IMR-90 (cell line): Measurements from ENCODE around the gene GOLGA6A. TPM values are rescaled to one million over a fixed set of nuclear protein-coding genes. Genes with fewer than 3 reads are reported as not detected.

Experiments
- ATAC-seq: fragments of 200-7000 bp; cut with Tn5 transposase; 2 replicates; pipeline ENCODE4 v1.9.1; 2020; ENCODE audit warnings: low read depth, mild to moderate bottlenecking, moderate library complexity
- BruUV-seq: library from RNA; stranded (reverse); fragments of 400-500 nt; replicated peaks from 2 replicates; lab custom pipeline; 2021; lab: Mats Ljungman, UMichigan
- CTCF ChIA-PET: fragments of 300-600 bp; formaldehyde crosslinking; extraction: SDS; loops from one replicate; lab custom pipeline; 2021; ENCODE audit warnings: antibody characterized with exemption; lab: Yijun Ruan, JAX
- POLR2A ChIA-PET: fragments of 300-600 bp; sonication (Branson Sonifier 250); formaldehyde crosslinking; loops from one replicate; lab custom pipeline; 2022; ENCODE audit warnings: antibody characterized with exemption; ENCODE audit not compliant: unreplicated experiment; lab: Charles Lee
- DNase-seq: peaks from one replicate; pipeline ENCODE4 v3.0.0; 2013
- H2AFZ ChIP-seq: replicated peaks from 2 replicates; pipeline ENCODE3; 2013; ENCODE audit warnings: low read length, mild to moderate bottlenecking; ENCODE audit not compliant: poor library complexity
- H2AK5ac ChIP-seq: 2 replicates; pipeline ENCODE4 v1.6.1; 2013; ENCODE audit warnings: low read depth, low read length, inconsistent platforms
- H2AK9ac ChIP-seq: replicated peaks from 2 replicates; pipeline ENCODE3; 2013; ENCODE audit warnings: mild to moderate bottlenecking, low read depth, low read length, moderate library complexity; ENCODE audit not compliant: poor library complexity
- H2BK120ac ChIP-seq: 2 replicates; pipeline ENCODE4 v1.6.1; 2013; ENCODE audit warnings: low read depth, low read length, inconsistent platforms
- H2BK15ac ChIP-seq: 3 replicates; pipeline ENCODE4 v1.6.1; 2013; ENCODE audit warnings: low read depth, low read length, inconsistent platforms
- H2BK20ac ChIP-seq: 2 replicates; pipeline ENCODE4 v1.6.1; 2013; ENCODE audit warnings: low read depth, mild to moderate bottlenecking, inconsistent platforms, low read length, moderate library complexity
- H2BK5ac ChIP-seq: 2 replicates; pipeline ENCODE4 v1.6.1; 2013; ENCODE audit warnings: mild to moderate bottlenecking, low read depth, low read length, inconsistent platforms; ENCODE audit not compliant: poor library complexity, severe bottlenecking
- H3K14ac ChIP-seq: replicated peaks from 2 replicates; pipeline ENCODE4 v1.6.1; 2013; ENCODE audit warnings: low read depth, low read length, inconsistent platforms
- H3K18ac ChIP-seq: 2 replicates; pipeline ENCODE4 v1.6.1; 2013; ENCODE audit warnings: low read depth, low read length, control low read depth
- H3K23ac ChIP-seq: 2 replicates; pipeline ENCODE4 v1.6.1; 2013; ENCODE audit warnings: low read depth, low read length, inconsistent platforms
- H3K27ac ChIP-seq: 2 replicates; pipeline ENCODE4 v1.5.1; 2013; ENCODE audit warnings: mild to moderate bottlenecking, control low read depth, low read length; ENCODE audit not compliant: insufficient read depth
- H3K27me3 ChIP-seq: 2 replicates; pipeline ENCODE4 v1.6.1; 2013; ENCODE audit warnings: low read length; ENCODE audit not compliant: control insufficient read depth, insufficient read depth
- H3K36me3 ChIP-seq: 2 replicates; pipeline ENCODE4 v1.6.1; 2013; ENCODE audit warnings: low read length, mixed read lengths; ENCODE audit not compliant: control insufficient read depth, insufficient read depth
- H3K4ac ChIP-seq: 2 replicates; pipeline ENCODE4 v1.6.1; 2013; ENCODE audit warnings: low read depth, low read length, inconsistent platforms
- H3K4me1 ChIP-seq: 2 replicates; pipeline ENCODE4 v1.6.1; 2013; ENCODE audit warnings: low read length, mixed read lengths; ENCODE audit not compliant: control insufficient read depth, insufficient read depth
- H3K4me2 ChIP-seq: 2 replicates; pipeline ENCODE4 v1.6.1; 2013; ENCODE audit warnings: low read depth, mild to moderate bottlenecking, control low read depth, low read length, moderate library complexity
- H3K4me3 ChIP-seq: 2 replicates; pipeline ENCODE4 v1.5.1; 2013; ENCODE audit warnings: low read depth, mild to moderate bottlenecking, control low read depth, low read length, moderate library complexity; ENCODE audit not compliant: insufficient read depth
- H3K56ac ChIP-seq: 2 replicates; pipeline ENCODE4 v1.6.1; 2013; ENCODE audit warnings: low read length, inconsistent platforms; ENCODE audit not compliant: insufficient read depth; ENCODE audit errors: extremely low read depth
- H3K79me1 ChIP-seq, 2 experiments: 2 replicates each; pipeline ENCODE4 v1.6.1; 2013; ENCODE audit warnings: low read length in 2 of 2, inconsistent platforms in 1 of 2, low read depth in 1 of 2
- H3K9ac ChIP-seq: 2 replicates; pipeline ENCODE4 v1.6.1; 2013; ENCODE audit warnings: low read depth, low read length, control low read depth
- H3K9me1 ChIP-seq: 2 replicates; pipeline ENCODE4 v1.6.1; 2013; ENCODE audit warnings: low read length, inconsistent platforms; ENCODE audit not compliant: insufficient read depth
- H3K9me3 ChIP-seq: 2 replicates; pipeline ENCODE4 v1.6.1; 2013; ENCODE audit warnings: low read length; ENCODE audit not compliant: control insufficient read depth, insufficient read depth
- H4K20me1 ChIP-seq: 2 replicates; pipeline ENCODE4 v1.6.1; 2013; ENCODE audit warnings: low read length, inconsistent platforms; ENCODE audit not compliant: insufficient read depth
- H4K5ac ChIP-seq: 2 replicates; pipeline ENCODE4 v1.6.1; 2013; ENCODE audit warnings: mild to moderate bottlenecking, low read depth, low read length, control low read depth
- H4K8ac ChIP-seq, 2 experiments: 2 replicates each; pipeline ENCODE4 v1.6.1; 2013; ENCODE audit warnings: low read depth in 2 of 2, low read length in 2 of 2, control low read depth in 1 of 2, inconsistent platforms in 1 of 2
- H4K91ac ChIP-seq: 2 replicates; pipeline ENCODE4 v1.6.1; 2013; ENCODE audit warnings: low read depth, low read length, inconsistent platforms; ENCODE audit not compliant: insufficient read depth
- BHLHE40 ChIP-seq: fragments of 150-350 bp; IDR thresholded peaks from 2 replicates; pipeline ENCODE4 v1.6.1; 2016; ENCODE audit warnings: mild to moderate bottlenecking, low read depth, low read length
- POLR2A ChIP-seq: IDR thresholded peaks from 2 replicates; pipeline ENCODE4 v1.6.1; 2012; ENCODE audit warnings: mild to moderate bottlenecking, low read depth, low read length
- SMC3 ChIP-seq: fragments of 150-350 bp; IDR thresholded peaks from 2 replicates; pipeline ENCODE4 v1.6.1; 2016; ENCODE audit warnings: low read depth, mild to moderate bottlenecking, antibody characterized with exemption, low read length, moderate library complexity
- WGBS, 2 experiments: methylation state at CpG; one replicate each; pipeline versions ENCODE4 v1.1.5 to v1.1.7; 2013; ENCODE audit warnings: missing lambda C conversion rate in 2 of 2; ENCODE audit not compliant: insufficient read length in 1 of 2; ENCODE audit errors: extremely low coverage in 2 of 2; 5-methylcytosine and 5-hydroxymethylcytosine counted together
- dilution Hi-C: fragments of 300-500 bp; cut with HindIII; formaldehyde crosslinking; loops from one replicate; pipeline ENCODE4 v1.14.3; 2018; ENCODE audit warnings: low sequenced_read_pairs; ENCODE audit not compliant: unreplicated experiment
- in situ Hi-C: fragments of 300-500 bp; cut with MboI; formaldehyde crosslinking; loops from 3 replicates; pipeline ENCODE4 v1.14.3; 2019; ENCODE audit warnings: low sequenced_read_pairs, inconsistent platforms, mixed read lengths
- intact Hi-C: fragments of 100-400 bp; cut with micrococcal nuclease; formaldehyde crosslinking; loops from 2 replicates; pipeline ENCODE4 v1.10.0; 2022
- polyA plus RNA-seq, 3 experiments: library from polyadenylated mRNA; depleted of rRNA; stranded (reverse); fragments of >200 nt; gene quantifications; 2 replicates each; pipeline ENCODE4 v1.2.3, GENCODE V29; 2012; ENCODE audit warnings: low replicate concordance in 1 of 3
- total RNA-seq: library from RNA; depleted of rRNA; stranded (reverse); fragments of >200 nt; gene quantifications from 2 replicates; pipeline ENCODE4 v1.2.3, GENCODE V29; 2012

Gene GOLGA6A
- total and polyA plus RNA-seq, 2 of the 4 experiments (the other 2 are of a cell fraction), result not detected

DNA sequence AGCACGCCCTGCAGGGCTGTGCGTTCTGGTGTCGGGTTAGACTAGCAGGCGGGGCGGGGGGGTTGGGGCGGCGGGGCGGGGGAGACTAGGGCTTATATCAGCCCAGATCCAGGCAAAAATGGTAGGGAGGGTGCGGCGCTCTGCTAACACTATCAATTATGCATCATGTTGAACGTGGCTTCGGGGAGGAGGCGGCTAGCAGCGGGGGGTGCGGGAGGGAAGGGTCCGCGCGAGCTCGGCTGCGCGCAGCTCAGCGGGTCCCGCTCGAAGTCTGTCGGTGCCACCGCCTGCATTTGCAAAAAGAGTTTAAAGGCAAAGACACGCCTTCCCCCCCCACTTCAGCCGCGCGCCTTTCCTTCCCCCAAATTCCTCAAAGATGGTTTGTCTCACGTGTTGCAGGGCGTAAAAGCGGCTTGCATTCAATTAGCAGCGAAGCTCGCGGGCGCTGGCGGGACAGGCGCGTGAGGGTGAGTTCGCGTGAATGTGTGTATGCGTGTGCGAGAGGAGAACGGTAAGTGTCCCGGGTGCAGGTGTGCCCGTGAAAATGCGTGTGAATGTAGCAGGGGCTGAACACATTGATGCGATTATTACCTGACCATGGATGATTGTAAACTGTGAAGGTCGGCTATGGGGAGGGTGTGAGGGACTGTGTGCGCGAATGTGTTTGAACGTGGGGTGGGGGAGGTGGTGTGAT is 48.0 kb upstream of the GOLGA6A start, which contains the start of gene ISLR2:
Gene ISLR2, plus strand, starts transcription at position 432 of the 694 bp plus-strand sequence. CDS start 2,169 bp downstream, outside the sequence.
- Histone ChIP-seq H3K14ac (no peak within 1 kb of the TSS), H2BK5ac (no peak within 1 kb of the TSS), H3K36me3 (no peaks in the 10 kb centered on the region), H2AK5ac (no peak within 1 kb of the TSS), H3K27me3 (peaks cover 90% of the 10 kb centered on the region), H3K4me1 (no peaks in the 10 kb centered on the region; the same call in 1 of the 2 replicates), H3K23ac (no peak within 1 kb of the TSS), H3K4me2 (no peak within 1 kb of the TSS), H3K18ac (no peak within 1 kb of the TSS), H2BK15ac (no peak within 1 kb of the TSS), H2BK20ac (no peak within 1 kb of the TSS), H4K91ac (no peak within 1 kb of the TSS), H3K4me3 (no peak within 1 kb of the TSS), H3K9ac (no peak within 1 kb of the TSS), H3K4ac (no peak within 1 kb of the TSS), H2AK9ac (no peak within 1 kb of the TSS), H3K56ac (no peak within 1 kb of the TSS), H4K5ac (no peak within 1 kb of the TSS), H2AFZ (peak within 1 kb of the TSS; percentile 28), H3K9me3 (peaks cover 8% of the 10 kb centered on the region), H4K20me1 (peaks cover 19% of the 10 kb centered on the region; the same call in 1 of the 2 replicates), H3K79me1 (no peaks in the 10 kb centered on the region), H3K27ac (no peak within 1 kb of the TSS), H2BK120ac (no peak within 1 kb of the TSS), H4K8ac (no peak within 1 kb of the TSS), H3K9me1 (0 out of 2 replicates have a peak, but pooled peaks cover 2% of the 10 kb centered on the region)
- ChIA-PET CTCF (interaction anchor here (1.7 kb wide), 1 partner anchor 178 kb away, joined by 6 read pairs; no protein-coding TSS in a partner anchor), POLR2A (no interaction called here)
- BruUV-seq, result no TSS peak
- ATAC-seq (no peak), DNase-seq (no peak)
- dilution Hi-C loops, result no loop called here
- TF ChIP-seq POLR2A (no peak), BHLHE40 (no peak), SMC3 (no peak)
- in situ Hi-C loops, result loop anchor here (5.0 kb wide), 1 partner anchor 153 kb away; no protein-coding TSS in a partner anchor
- intact Hi-C loops, result no loop called here
- WGBS, 2 experiments, result 1% methylated on average over 11 of the region's 53 CpGs; no CpG with 5 or more reads in 1 of the 2 experiments
